Endodermal cell (in vitro differentiated cells): ENCODE results near the gene TMEM50B. TPM values are rescaled to one million over a fixed set of nuclear protein-coding genes. Genes with fewer than 3 reads are reported as not detected.

Source experiments
- DNase-seq: peaks from one replicate; pipeline ENCODE4 v3.0.0-alpha.2; 2017
- H3K27ac ChIP-seq: 2 replicates; pipeline ENCODE4 v1.5.1; 2013; ENCODE audit warnings: mild to moderate bottlenecking, low read depth, low read length, moderate library complexity
- H3K27me3 ChIP-seq: 2 replicates; pipeline ENCODE4 v1.6.1; 2013; ENCODE audit warnings: mild to moderate bottlenecking, low read length, moderate library complexity; ENCODE audit not compliant: insufficient read depth, control insufficient read depth, poor library complexity, severe bottlenecking
- H3K36me3 ChIP-seq: 2 replicates; pipeline ENCODE4 v1.7.0; 2013; ENCODE audit warnings: mild to moderate bottlenecking, low read length, moderate library complexity; ENCODE audit not compliant: control insufficient read depth, insufficient read depth
- H3K4me1 ChIP-seq: one replicate; pipeline ENCODE4 v1.7.0; 2013; ENCODE audit warnings: low read length; ENCODE audit not compliant: control insufficient read depth, insufficient read depth
- H3K4me3 ChIP-seq: 2 replicates; pipeline ENCODE4 v1.5.1; 2013; ENCODE audit warnings: mild to moderate bottlenecking, low read length, moderate library complexity
- H3K9ac ChIP-seq: 2 replicates; pipeline ENCODE4 v1.6.1; 2013; ENCODE audit warnings: mild to moderate bottlenecking, low read length, moderate library complexity; ENCODE audit not compliant: poor library complexity, severe bottlenecking; ENCODE audit errors: extremely low read depth
- H3K9me3 ChIP-seq: 2 replicates; pipeline ENCODE4 v1.6.1; 2013; ENCODE audit warnings: mild to moderate bottlenecking, low read length, moderate library complexity; ENCODE audit not compliant: control insufficient read depth
- H3K27ac Mint-ChIP-seq: 2 replicates; pipeline ENCODE4 v1.8.0; 2020; ENCODE audit warnings: mixed read lengths
- H3K27me3 Mint-ChIP-seq: 2 replicates; pipeline ENCODE4 v1.8.0; 2021; ENCODE audit warnings: mild to moderate bottlenecking, mixed read lengths; ENCODE audit not compliant: insufficient read depth
- H3K36me3 Mint-ChIP-seq: 2 replicates; pipeline ENCODE4 v1.8.0; 2020; ENCODE audit warnings: low read depth, mixed read lengths
- H3K4me1 Mint-ChIP-seq: 2 replicates; pipeline ENCODE4 v1.8.0; 2020; ENCODE audit warnings: mixed read lengths
- H3K4me3 Mint-ChIP-seq: 2 replicates; pipeline ENCODE4 v1.8.0; 2020; ENCODE audit warnings: mild to moderate bottlenecking, moderate library complexity, mixed read lengths
- H3K9me3 Mint-ChIP-seq: 2 replicates; pipeline ENCODE4 v1.8.0; 2020; ENCODE audit warnings: mild to moderate bottlenecking, mixed read lengths
- WGBS, 2 experiments: methylation state at CpG; one replicate each; pipeline versions ENCODE4 v1.1.5 to v1.1.7; 2013; ENCODE audit warnings: missing lambda C conversion rate in 2 of 2, mixed read lengths in 1 of 2; ENCODE audit not compliant: insufficient coverage in 1 of 2, insufficient read length in 1 of 2; 5-methylcytosine and 5-hydroxymethylcytosine counted together
- total RNA-seq, 2 donors: library from RNA; stranded (reverse); fragmentation: NEBNext Ultra II Directional in 1 of 2; extraction: Animal tissue kit (Norgen Biotek cat#: 25700) in 1 of 2; gene quantifications; 2 replicates in 1 of 2; 3 replicates in 1 of 2; pipeline ENCODE4 v1.2.1, GENCODE V29; 2021
- TF ChIP-seq, protein P1 (sequence below): fragments of 200-600 bp; sonication (generic); conservative IDR thresholded peaks from 2 replicates; pipeline ENCODE4 v1.5.0; 2021; ENCODE audit warnings: antibody characterized with exemption, mild to moderate bottlenecking

The TMEM50B gene
- total RNA-seq, 2 donors from 2014 or later, result 35.8 to 57.2 TPM

DNA sequence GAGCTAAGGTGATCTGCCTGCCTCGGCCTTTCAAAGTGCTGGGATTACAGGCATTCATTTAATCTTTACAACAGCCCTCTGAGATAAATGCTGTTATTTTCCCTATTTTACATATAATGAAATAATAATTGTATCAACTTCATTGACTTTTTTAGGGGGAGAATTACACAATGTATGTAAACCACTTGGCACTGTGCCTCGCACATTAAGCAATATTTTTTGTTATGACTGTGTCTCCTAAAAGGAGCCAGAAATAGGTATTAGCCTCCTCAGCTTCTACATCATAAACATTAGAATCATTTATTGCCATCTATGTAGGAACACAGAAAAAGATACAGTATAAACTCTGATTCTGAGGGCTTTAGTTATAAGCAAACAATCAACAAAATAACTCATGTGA lies 12.8 kb upstream of the TMEM50B start:
- peaks cover 6% of the 10 kb centered on the region for H3K27me3 Mint-ChIP-seq
- peaks cover 2% of the 10 kb centered on the region for H3K9me3 Mint-ChIP-seq
- H3K4me1 Mint-ChIP-seq, result peaks cover 5% of the 10 kb centered on the region
- WGBS, 2 experiments, result 97% methylated on average over 2 of the region's 2 CpGs; no CpG with 5 or more reads in 1 of the 2 experiments
- H3K4me3 Mint-ChIP-seq, result no peak overlapping the region
- no peak overlapping the region for H3K27ac ChIP-seq
- DNase-seq, result no peak
- H3K36me3 Mint-ChIP-seq, result peaks cover 12% of the 10 kb centered on the region
- peaks cover 16% of the 10 kb centered on the region for H3K36me3 ChIP-seq
- no peak overlapping the region for H3K9ac ChIP-seq
- H3K4me3 ChIP-seq, result no peak overlapping the region
- H3K27me3 ChIP-seq, result peaks cover 6% of the 10 kb centered on the region
- TF ChIP-seq, protein P1, sequence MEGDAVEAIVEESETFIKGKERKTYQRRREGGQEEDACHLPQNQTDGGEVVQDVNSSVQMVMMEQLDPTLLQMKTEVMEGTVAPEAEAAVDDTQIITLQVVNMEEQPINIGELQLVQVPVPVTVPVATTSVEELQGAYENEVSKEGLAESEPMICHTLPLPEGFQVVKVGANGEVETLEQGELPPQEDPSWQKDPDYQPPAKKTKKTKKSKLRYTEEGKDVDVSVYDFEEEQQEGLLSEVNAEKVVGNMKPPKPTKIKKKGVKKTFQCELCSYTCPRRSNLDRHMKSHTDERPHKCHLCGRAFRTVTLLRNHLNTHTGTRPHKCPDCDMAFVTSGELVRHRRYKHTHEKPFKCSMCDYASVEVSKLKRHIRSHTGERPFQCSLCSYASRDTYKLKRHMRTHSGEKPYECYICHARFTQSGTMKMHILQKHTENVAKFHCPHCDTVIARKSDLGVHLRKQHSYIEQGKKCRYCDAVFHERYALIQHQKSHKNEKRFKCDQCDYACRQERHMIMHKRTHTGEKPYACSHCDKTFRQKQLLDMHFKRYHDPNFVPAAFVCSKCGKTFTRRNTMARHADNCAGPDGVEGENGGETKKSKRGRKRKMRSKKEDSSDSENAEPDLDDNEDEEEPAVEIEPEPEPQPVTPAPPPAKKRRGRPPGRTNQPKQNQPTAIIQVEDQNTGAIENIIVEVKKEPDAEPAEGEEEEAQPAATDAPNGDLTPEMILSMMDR, result no peak
- no peak overlapping the region for H3K27ac Mint-ChIP-seq
- no peaks in the 10 kb centered on the region for H3K9me3 ChIP-seq
- no peaks in the 10 kb centered on the region for H3K4me1 ChIP-seq

- H3K36me3 Mint-ChIP-seq, result peaks cover 12% of the 10 kb centered on the region
- Histone ChIP-seq H3K27me3 (peaks cover 6% of the 10 kb centered on the region), H3K4me1 (no peaks in the 10 kb centered on the region), H3K9ac (peak within 1 kb of the TSS; percentile 67), H3K9me3 (no peaks in the 10 kb centered on the region), H3K4me3 (peak within 1 kb of the TSS; percentile 95), H3K36me3 (peaks cover 16% of the 10 kb centered on the region), H3K27ac (peak within 1 kb of the TSS; percentile 19)
- peak within 1 kb of the TSS; percentile 75 for H3K4me3 Mint-ChIP-seq
- WGBS, 2 experiments, result 1 to 2% methylated on average over 20 to 52 of the region's 52 CpGs
- TF ChIP-seq, protein P1, result no peak
- H3K27me3 Mint-ChIP-seq, result peaks cover 6% of the 10 kb centered on the region
- H3K4me1 Mint-ChIP-seq, result peaks cover 5% of the 10 kb centered on the region
- peak within 1 kb of the TSS; percentile 82 for H3K27ac Mint-ChIP-seq
- H3K9me3 Mint-ChIP-seq, result peaks cover 1% of the 10 kb centered on the region
- DNase-seq, result peak; percentile 98
These were observed 11.8 kb upstream of the TMEM50B start, which contains the start of gene DNAJC28 for GRCh38 chr21:33491373-33492102. Gene DNAJC28 (minus strand): TSS chr21:33491716. CDS start chr21:33489393, 2,323 bp downstream.

DNA sequence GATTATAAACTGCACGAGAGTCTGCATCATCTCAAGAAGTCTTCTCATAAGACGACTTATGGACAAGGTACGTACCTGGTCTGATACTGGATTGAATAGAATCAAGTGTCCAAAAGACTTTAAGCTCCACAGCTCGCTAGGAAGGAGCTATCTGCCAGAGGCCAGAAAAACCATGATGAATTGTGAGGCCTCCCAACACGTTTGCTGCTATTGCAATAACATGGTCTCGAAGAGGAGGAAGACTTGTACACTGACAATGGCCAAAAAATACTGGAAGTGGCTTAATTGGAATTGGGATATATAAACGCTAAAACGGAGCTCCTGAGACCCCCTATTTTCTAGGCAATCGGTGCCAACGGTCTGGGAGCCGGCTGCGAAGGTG lies 11.2 kb upstream of the TMEM50B start:
- TF ChIP-seq, protein P1, result no peak
- no peak overlapping the region for H3K27ac ChIP-seq
- H3K4me3 Mint-ChIP-seq, result peak overlapping the region; percentile 75

More for the DNA sequence above, 11.2 kb upstream of the TMEM50B start:
- H3K9me3 Mint-ChIP-seq, result no peaks in the 10 kb centered on the region
- Histone ChIP-seq H3K9ac (peak overlapping the region; percentile 25), H3K4me3 (peak overlapping the region; percentile 95), H3K36me3 (peaks cover 16% of the 10 kb centered on the region), H3K27me3 (peaks cover 2% of the 10 kb centered on the region), H3K9me3 (no peaks in the 10 kb centered on the region), H3K4me1 (no peaks in the 10 kb centered on the region)
- peaks cover 12% of the 10 kb centered on the region for H3K36me3 Mint-ChIP-seq
- no peak overlapping the region for H3K27ac Mint-ChIP-seq
- 36 to 53% methylated on average over 8 to 12 of the region's 12 CpGs for WGBS, 2 experiments
- no peak for DNase-seq
- peaks cover 3% of the 10 kb centered on the region for H3K27me3 Mint-ChIP-seq
- peaks cover 5% of the 10 kb centered on the region for H3K4me1 Mint-ChIP-seq
